Spleen (tissue), 11 donors: ENCODE data around the gene PARD3. TPM values are rescaled to one million over a fixed set of nuclear protein-coding genes. Genes with fewer than 3 reads are reported as not detected.

Experiments
- DNase-seq: peaks from one replicate; pipeline ENCODE4 v3.0.0-alpha.2; 2020
- H3K27ac ChIP-seq, 8 donors: fragments of 200-600 bp; sonication (generic) in 7 of 8; 1 replicate in 4 of 8; 2 replicates in 4 of 8; pipeline versions ENCODE4 v1.5.0 to v1.8.0; 2016 to 2021; ENCODE audit warnings: inconsistent platforms in 4 of 8, mild to moderate bottlenecking in 4 of 8, moderate library complexity in 1 of 8
- H3K27me3 ChIP-seq, 7 donors: fragments of 200-600 bp; sonication (generic) in 6 of 7; replicated peaks in 1 of 7; 1 replicate in 4 of 7; 2 replicates in 3 of 7; pipeline versions ENCODE4 v1.5.0 to v1.8.0; 2016 to 2021; ENCODE audit warnings: inconsistent platforms in 3 of 7, mild to moderate bottlenecking in 1 of 7
- H3K36me3 ChIP-seq, 6 donors: fragments of 200-600 bp; sonication (generic) in 5 of 6; 1 replicate in 4 of 6; 2 replicates in 2 of 6; pipeline versions ENCODE4 v1.5.0 to v1.8.0; 2016 to 2021; ENCODE audit warnings: inconsistent platforms in 2 of 6
- H3K4me1 ChIP-seq, 6 donors: fragments of 200-600 bp; sonication (generic) in 5 of 6; 1 replicate in 3 of 6; 2 replicates in 3 of 6; pipeline versions ENCODE4 v1.5.0 to v1.8.0; 2016 to 2021; ENCODE audit warnings: inconsistent platforms in 3 of 6
- H3K4me3 ChIP-seq, 8 donors: fragments of 200-600 bp; sonication (generic) in 7 of 8; 1 replicate in 4 of 8; 2 replicates in 4 of 8; pipeline versions ENCODE4 v1.5.0 to v1.8.0; 2016 to 2021; ENCODE audit warnings: inconsistent platforms in 4 of 8, mild to moderate bottlenecking in 4 of 8, moderate library complexity in 2 of 8
- H3K9me3 ChIP-seq, 8 donors: fragments of 200-600 bp; sonication (generic) in 7 of 8; 1 replicate in 4 of 8; 2 replicates in 4 of 8; pipeline versions ENCODE4 v1.5.0 to v1.8.0; 2016 to 2021; ENCODE audit warnings: inconsistent platforms in 4 of 8
- CTCF ChIP-seq, 11 experiments: fragments of 200-600 bp in 7 of 11; fragments of 450-650 bp in 4 of 11; sonication (generic) in 4 of 11; IDR thresholded peaks in 8 of 11; conservative IDR thresholded peaks in 3 of 11; 1 replicate in 7 of 11; 2 replicates in 4 of 11; pipeline versions ENCODE4 v1.4.0 to v1.8.0; 2016 to 2021; ENCODE audit warnings: antibody characterized with exemption in 11 of 11, inconsistent platforms in 4 of 11, mild to moderate bottlenecking in 1 of 11
- POLR2A ChIP-seq, 3 donors: fragments of 450-650 bp; IDR thresholded peaks; one replicate each; pipeline ENCODE4 v1.5.1; 2017; ENCODE audit warnings: antibody characterized with exemption in 3 of 3, mild to moderate bottlenecking in 1 of 3
- POLR2AphosphoS5 ChIP-seq, 3 donors: sonication (generic); formaldehyde crosslinking; IDR thresholded peaks; one replicate each; pipeline ENCODE4 v1.5.1; 2017; ENCODE audit warnings: antibody characterized with exemption in 3 of 3
- WGBS, 5 donors: extraction: QIAGEN DNeasy Blood & Tissue Kit in 3 of 5; methylation state at CpG; one replicate each; pipeline versions ENCODE4 v1.1.5 to v1.1.7; 2013 to 2018; 5-methylcytosine and 5-hydroxymethylcytosine counted together
- intact Hi-C: fragments of 100-400 bp; cut with DNase I; formaldehyde crosslinking; loops from one replicate; pipeline ENCODE4 v1.15.0; 2023; ENCODE audit warnings: low total_unique reads
- polyA plus RNA-seq, 3 donors: library from polyadenylated mRNA; stranded (reverse); fragments of 200-250 nt; gene quantifications; one replicate each; pipeline ENCODE4 v1.2.1, GENCODE V29; 2013
- total RNA-seq, 7 donors: library from RNA; depleted of rRNA in 3 of 7; stranded (reverse); fragments of >200 nt in 3 of 7; fragmentation: NEBNext Ultra II Directional in 4 of 7; extraction: Animal tissue kit (Norgen Biotek cat#: 25700) in 4 of 7; gene quantifications; one replicate each; pipeline versions ENCODE4 v1.1.0 to v1.2.1, GENCODE V29; 2016 to 2021
- donor health status: healthy with polysubstance abuse.
- donor health status: DM: no; HTN: no; CAD: no; lungs with moderate emphysema.
- donor health status: DM: no; HTN: no; CAD: no.
- donor health status: Bipolar disorder and iron deficiency.
- donor health status: healthy.
- donor health status: DM: no; HTN: no; CAD: no.
- donor health status: DM: yes; HTN: yes; CAD: no.

PARD3 gene
- total and polyA plus RNA-seq, 10 donors, result 2.8 to 18.9 (median 10.8) TPM

- Histone ChIP-seq H3K4me3 (no peak overlapping the region), H3K27ac (no peak overlapping the region), H3K9me3 (no peaks in the 10 kb centered on the region), H3K36me3 (no peaks in the 10 kb centered on the region), H3K27me3 (no peaks in the 10 kb centered on the region), H3K4me1 (peaks cover 0 to 4% (median 0%) of the 10 kb centered on the region in 6 donors)
- TF ChIP-seq POLR2A (IDR thresholded peaks at IDR 0.05) (no peak), CTCF (IDR thresholded peaks at IDR 0.05 in 8 of 11, conservative IDR thresholded peaks at IDR 0.05 in 3 of 11) (no peak), POLR2AphosphoS5 (IDR thresholded peaks at IDR 0.05) (no peak)
- intact Hi-C loops, result no loop called here
- 51 to 88% (median 58%) methylated on average over 1 of the region's 1 CpG for WGBS, 5 donors
- DNase-seq, result no peak
These were observed 98.9 kb downstream of the PARD3 start for GRCh38 chr10:34716234-34716633.

- intact Hi-C loops, result no loop called here
- TF ChIP-seq CTCF (IDR thresholded peaks at IDR 0.05 in 8 of 11, conservative IDR thresholded peaks at IDR 0.05 in 3 of 11) (no peak), POLR2AphosphoS5 (IDR thresholded peaks at IDR 0.05) (no peak), POLR2A (IDR thresholded peaks at IDR 0.05) (no peak)
- Histone ChIP-seq H3K4me3 (no peak overlapping the region), H3K4me1 (peaks cover 0 to 4% (median 0%) of the 10 kb centered on the region in 6 donors), H3K27me3 (no peaks in the 10 kb centered on the region), H3K36me3 (no peaks in the 10 kb centered on the region), H3K9me3 (no peaks in the 10 kb centered on the region), H3K27ac (no peak overlapping the region)
- no peak for DNase-seq
- WGBS, 5 donors, result 85 to 96% (median 90%) methylated on average over 8 of the region's 8 CpGs
These were observed 99.4 kb downstream of the PARD3 start for GRCh38 chr10:34715511-34716187.

- TF ChIP-seq CTCF (IDR thresholded peaks at IDR 0.05 in 8 of 11, conservative IDR thresholded peaks at IDR 0.05 in 3 of 11) (no peak), POLR2AphosphoS5 (IDR thresholded peaks at IDR 0.05) (no peak), POLR2A (IDR thresholded peaks at IDR 0.05) (no peak)
- no peaks in the 10 kb centered on the region for H3K9me3 ChIP-seq
- no peaks in the 10 kb centered on the region for H3K4me1 ChIP-seq
- intact Hi-C loops, result no loop called here
- WGBS, 5 donors, result 83 to 94% (median 88%) methylated on average over 1 of the region's 1 CpG
- no peaks in the 10 kb centered on the region for H3K36me3 ChIP-seq
- no peak for DNase-seq
- no peaks in the 10 kb centered on the region for H3K27me3 ChIP-seq
- no peak overlapping the region for H3K27ac ChIP-seq
- no peak overlapping the region for H3K4me3 ChIP-seq
These were observed 101.2 kb downstream of the PARD3 start for GRCh38 chr10:34713875-34714274.

- H3K27ac ChIP-seq, result no peak overlapping the region
- intact Hi-C loops, result no loop called here
- 72 to 93% (median 85%) methylated on average over 3 of the region's 3 CpGs for WGBS, 5 donors
- TF ChIP-seq CTCF (IDR thresholded peaks at IDR 0.05 in 8 of 11, conservative IDR thresholded peaks at IDR 0.05 in 3 of 11), result no peak
- TF ChIP-seq POLR2A (IDR thresholded peaks at IDR 0.05), result no peak
- no peak for TF ChIP-seq POLR2AphosphoS5 (IDR thresholded peaks at IDR 0.05)
- no peaks in the 10 kb centered on the region for H3K27me3 ChIP-seq
- no peaks in the 10 kb centered on the region for H3K36me3 ChIP-seq
- no peaks in the 10 kb centered on the region for H3K9me3 ChIP-seq
- DNase-seq, result no peak
- no peak overlapping the region for H3K4me3 ChIP-seq
- H3K4me1 ChIP-seq, result no peaks in the 10 kb centered on the region
These were observed 103.6 kb downstream of the PARD3 start for GRCh38 chr10:34711500-34711899.
